Motor neuron (in vitro differentiated cells): ENCODE measurements around the gene TP53BP2. TPM values are rescaled to one million over a fixed set of nuclear protein-coding genes. Genes with fewer than 3 reads are reported as not detected.
A peak's percentile ranks its signal among the peaks of the same experiment; 100 is the strongest.
"Not testable (repeated sequence)": the region's sequence is repeated elsewhere in the genome, so short reads cannot be mapped to it uniquely, and the experiment has no call there.

ENCODE experiments used
- ATAC-seq, 8 experiments: fragments of 200-7000 bp; cut with Tn5 transposase; replicated peaks in 6 of 8; 2 replicates each; pipeline ENCODE4 v1.8.0; 2021; ENCODE audit warnings: mild to moderate bottlenecking in 8 of 8, moderate library complexity in 8 of 8
- H3K27ac ChIP-seq, 2 donors: fragments of 250-450 bp; sonication (Bioruptor Pico); 2 replicates each; pipeline ENCODE4 v1.9.0; 2021; ENCODE audit warnings: antibody characterized with exemption in 2 of 2, mild to moderate bottlenecking in 2 of 2, moderate library complexity in 1 of 2
- H3K4me1 ChIP-seq, 2 donors: fragments of 250-450 bp; sonication (Bioruptor Pico); replicated peaks in 1 of 2; 2 replicates each; pipeline ENCODE4 v1.6.1; 2021; ENCODE audit warnings: antibody characterized with exemption in 2 of 2, mild to moderate bottlenecking in 2 of 2, moderate library complexity in 1 of 2
- H3K4me3 ChIP-seq, 5 donors: fragments of 250-450 bp; sonication (Bioruptor Pico); 2 replicates each; pipeline ENCODE4 v1.9.0; 2021; ENCODE audit warnings: antibody characterized with exemption in 5 of 5, mild to moderate bottlenecking in 5 of 5, moderate library complexity in 4 of 5
- WGBS, 10 experiments: fragments of 450-650 bp; shearing (Covaris generic); methylation state at CpG; one replicate each; pipeline ENCODE4 v1.0.0; 2022; 5-methylcytosine and 5-hydroxymethylcytosine counted together
- in situ Hi-C, 9 experiments: fragments of 400-800 bp; cut with MboI; loops; one replicate each; pipeline ENCODE4 v1.15.0; 2021; ENCODE audit warnings: low sequenced_read_pairs in 9 of 9, low pct_unique_long_range_greater_than_20kb in 2 of 9; ENCODE audit not compliant: unreplicated experiment in 9 of 9
- total RNA-seq, 8 experiments: library from RNA; unstranded; fragments of 300-600 nt; gene quantifications; 2 replicates each; pipeline versions ENCODE4 v1.2.3 to v1.2.4, GENCODE V29; 2022

TP53BP2 gene
- 10 to 100 TPM; 13.1 to 40.2 (median 23.3) TPM for total RNA-seq

DNA sequence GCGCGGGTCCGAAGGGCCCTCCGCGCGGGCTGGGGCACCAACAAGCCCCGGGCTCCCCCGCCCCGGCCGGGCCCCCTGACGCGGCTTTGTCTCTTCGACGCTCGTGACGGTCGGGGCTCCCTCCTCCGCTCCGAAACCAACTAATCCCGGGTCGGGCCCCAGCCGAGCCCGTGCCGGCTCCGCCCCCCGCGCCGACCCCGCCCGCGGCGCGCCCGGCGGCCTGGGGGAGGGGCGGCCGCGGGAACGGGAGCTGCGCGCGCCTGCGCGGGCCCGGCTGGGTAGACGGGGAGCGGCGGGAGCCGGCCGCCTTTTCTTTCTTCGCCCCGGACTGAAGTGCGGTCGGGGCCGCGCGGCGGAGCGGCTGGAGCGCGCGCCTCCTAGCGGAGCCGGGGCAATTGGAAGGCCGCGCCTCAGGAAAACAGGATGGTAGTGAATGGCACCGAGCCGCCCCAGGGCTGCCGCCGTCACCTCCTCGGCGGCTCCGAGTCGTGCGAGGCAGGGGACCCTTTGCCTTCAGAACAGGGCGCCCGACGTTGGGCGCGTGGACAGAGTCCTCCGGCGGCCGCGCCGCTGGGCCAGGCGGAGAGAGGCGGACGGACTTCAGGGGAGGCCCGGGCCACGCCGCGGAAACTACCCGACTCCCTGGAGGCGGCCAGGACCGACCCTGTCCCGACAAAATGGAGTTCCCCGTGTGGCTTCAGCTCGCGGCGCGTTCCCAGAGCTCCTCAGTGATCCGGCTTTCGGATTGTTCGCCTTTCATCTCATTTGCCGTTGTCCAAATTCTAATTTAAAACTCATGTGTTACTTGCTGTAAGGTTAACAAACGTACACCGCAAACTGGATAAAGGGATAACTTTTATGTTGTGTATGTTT, at the start of gene TP53BP2:
Gene TP53BP2, minus strand, starts transcription at position 138 of the 873 bp plus-strand sequence. CDS start 267 bp downstream, outside the sequence.
- ATAC-seq = peak; percentile 78 to 91 (median 89)
- in situ Hi-C loops = no loop called here
- Histone ChIP-seq H3K4me3 (peak within 1 kb of the TSS; percentile 56 to 84 (median 65)), H3K27ac (peak within 1 kb of the TSS; percentile 92 to 97), H3K4me1 (peaks cover 5 to 7% of the 10 kb centered on the region in 2 donors)
- 0 to 8% (median 0%) methylated on average over 1 to 16 of the region's 107 CpGs; no CpG with 5 or more reads in 2 of the 10 experiments for WGBS, 10 experiments

DNA sequence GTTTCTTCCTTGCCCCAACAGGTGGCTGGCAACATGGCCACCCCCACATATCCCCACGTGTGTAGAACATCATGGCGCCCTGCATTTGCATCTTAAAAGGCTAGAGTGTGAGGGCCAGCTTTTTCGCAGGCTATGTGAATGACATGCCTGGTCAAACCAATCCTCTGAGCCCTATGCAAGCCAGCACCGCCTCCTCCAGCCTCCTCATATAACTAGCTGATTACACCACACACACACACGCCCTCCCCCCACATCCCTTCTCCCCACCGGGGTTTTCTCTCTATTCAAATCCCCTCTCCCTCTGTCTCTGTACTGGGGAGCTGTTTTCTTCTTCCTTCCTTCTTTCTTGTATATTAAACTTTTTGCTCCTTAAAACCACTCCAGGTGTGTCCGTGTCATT, 44.7 kb upstream of the TP53BP2 start:
- H3K27ac ChIP-seq, ATAC-seq, in situ Hi-C loops, H3K4me3 ChIP-seq: not testable (repeated sequence)
- H3K4me1 ChIP-seq = peaks cover 17 to 21% of the 10 kb centered on the region in 2 donors
- WGBS, 10 experiments = no CpG with 5 or more reads among the region's 7 CpGs

- H3K27ac ChIP-seq, H3K4me3 ChIP-seq, ATAC-seq, in situ Hi-C loops: not testable (repeated sequence)
- peaks cover 17 to 21% of the 10 kb centered on the region in 2 donors for H3K4me1 ChIP-seq
- WGBS, 10 experiments = no CpG with 5 or more reads among the region's 4 CpGs
Measured at GRCh38 chr1:223889319-223889718, 43.6 kb upstream of the TP53BP2 start.

- WGBS, 10 experiments = 0 to 67% (median 35%) methylated on average over 3 to 12 of the region's 12 CpGs; no CpG with 5 or more reads in 1 of the 10 experiments
- in situ Hi-C loops = no loop called here
- Histone ChIP-seq H3K4me1 (peaks cover 17 to 21% of the 10 kb centered on the region in 2 donors), H3K4me3 (peak overlapping the region in 2 of 5 donors; percentile 3 to 6), H3K27ac (peak overlapping the region; percentile 13 to 45)
- peak; percentile 67 to 99 (median 96) for ATAC-seq
Measured at GRCh38 chr1:223887747-223888418, 42.1 kb upstream of the TP53BP2 start.

- in situ Hi-C loops = no loop called here
- peaks cover 17 to 21% of the 10 kb centered on the region in 2 donors for H3K4me1 ChIP-seq
- no peak overlapping the region for H3K4me3 ChIP-seq
- peak overlapping the region in 1 of 2 donors; percentile 13 for H3K27ac ChIP-seq
- ATAC-seq = no peak
- WGBS, 10 experiments = 58 to 80% (median 69%) methylated on average over 2 to 4 of the region's 4 CpGs; no CpG with 5 or more reads in 3 of the 10 experiments
Measured at GRCh38 chr1:223886516-223886921, 40.8 kb upstream of the TP53BP2 start.

GRCh38 chr1:223885614-223886013, 39.9 kb upstream of the TP53BP2 start:
- ATAC-seq = no peak
- H3K27ac ChIP-seq = no peak overlapping the region
- H3K4me3 ChIP-seq = no peak overlapping the region
- 67 to 100% (median 96%) methylated on average over 1 to 3 of the region's 3 CpGs; no CpG with 5 or more reads in 5 of the 10 experiments for WGBS, 10 experiments
- in situ Hi-C loops = no loop called here
- peaks cover 17 to 21% of the 10 kb centered on the region in 2 donors for H3K4me1 ChIP-seq

- 80 to 100% (median 89%) methylated on average over 1 of the region's 1 CpG; no CpG with 5 or more reads in 3 of the 10 experiments for WGBS, 10 experiments
- ATAC-seq = no peak
- Histone ChIP-seq H3K4me1 (no peaks in the 10 kb centered on the region), H3K27ac (no peak overlapping the region), H3K4me3 (no peak overlapping the region)
- in situ Hi-C loops = no loop called here
Measured at GRCh38 chr1:223878598-223879325, 33.0 kb upstream of the TP53BP2 start.

- in situ Hi-C loops = no loop called here
- ATAC-seq = no peak
- WGBS, 10 experiments = 28 to 100% (median 88%) methylated on average over 1 to 3 of the region's 3 CpGs
- H3K4me1 ChIP-seq = no peaks in the 10 kb centered on the region
- H3K4me3 ChIP-seq = no peak overlapping the region
- no peak overlapping the region for H3K27ac ChIP-seq
Measured at GRCh38 chr1:223877804-223878203, 32.1 kb upstream of the TP53BP2 start.

DNA sequence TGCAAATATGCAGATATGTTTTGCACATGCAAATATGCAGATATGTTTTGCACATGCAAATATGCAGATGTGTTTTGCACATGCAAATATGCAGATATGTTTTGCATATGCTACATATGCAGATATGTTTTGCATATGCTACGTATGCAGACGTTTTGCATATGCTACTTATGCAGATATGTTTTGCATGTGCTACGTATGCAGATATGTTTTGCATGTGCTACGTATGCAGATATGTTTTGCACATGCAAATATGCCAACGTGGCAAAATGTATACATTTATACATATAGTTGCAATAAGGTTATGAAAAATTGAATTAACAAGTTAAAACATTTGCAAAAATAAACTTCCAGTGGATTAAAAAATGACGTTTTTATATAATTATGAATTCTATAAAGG, 30.8 kb upstream of the TP53BP2 start:
- Histone ChIP-seq H3K4me1 (no peaks in the 10 kb centered on the region), H3K27ac (no peak overlapping the region), H3K4me3 (no peak overlapping the region)
- WGBS, 10 experiments = 0 to 85% (median 57%) methylated on average over 1 to 6 of the region's 6 CpGs
- ATAC-seq = peak in 1 of 8 experiments; percentile 83
- in situ Hi-C loops = no loop called here

DNA sequence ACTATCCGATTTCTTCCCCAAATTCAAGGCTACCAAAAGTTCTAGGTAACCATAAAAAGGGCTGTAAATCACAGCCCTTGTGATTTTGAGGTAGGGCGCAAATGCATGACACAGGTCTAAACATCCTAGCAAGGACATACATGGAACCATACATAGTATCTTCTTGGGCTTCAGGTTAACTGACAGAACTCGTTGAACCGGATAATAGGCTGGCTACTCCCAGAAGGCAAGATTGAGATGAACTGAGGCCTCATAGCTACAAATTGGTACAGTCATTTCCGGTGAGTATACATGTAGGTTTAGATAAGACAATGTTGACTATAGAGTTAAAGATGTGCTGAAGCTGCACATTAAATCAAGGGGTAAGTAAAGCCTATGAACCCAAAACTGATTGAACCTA, 27.3 kb upstream of the TP53BP2 start:
- 60 to 99% (median 80%) methylated on average over 1 to 5 of the region's 5 CpGs for WGBS, 10 experiments

DNA sequence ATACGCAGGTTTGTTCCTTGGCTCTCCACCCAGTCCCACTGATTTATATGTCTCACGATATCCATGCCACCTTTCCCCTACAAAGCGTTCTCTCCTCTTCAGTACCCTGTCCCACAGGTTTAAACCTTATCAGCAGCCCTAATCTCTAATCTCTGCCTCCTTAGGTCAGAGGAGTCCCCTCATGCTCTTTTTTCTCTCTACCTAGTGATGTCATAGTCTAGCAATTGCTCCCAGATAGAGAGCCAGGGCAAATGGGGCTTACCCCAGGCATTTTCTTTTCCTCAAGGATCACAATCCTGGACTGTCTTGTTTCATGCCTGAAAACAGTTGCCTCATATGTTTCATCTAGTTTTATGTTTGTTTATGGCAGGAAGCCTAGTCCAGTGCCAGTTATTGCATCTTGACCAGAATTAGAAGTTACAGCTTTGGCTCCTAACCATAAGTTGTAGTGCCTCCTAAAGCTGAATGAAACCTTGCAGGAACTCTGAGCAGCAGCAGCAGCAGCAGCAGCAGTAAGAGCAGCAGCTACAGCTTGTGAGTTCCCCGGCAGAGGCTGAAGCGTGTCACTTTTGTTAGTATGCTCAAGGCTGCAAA, 26.7 kb upstream of the TP53BP2 start:
- no peak overlapping the region for H3K27ac ChIP-seq
- no peak overlapping the region for H3K4me3 ChIP-seq
- WGBS, 10 experiments = 26 to 94% (median 86%) methylated on average over 2 to 5 of the region's 5 CpGs
- no peak for ATAC-seq
- H3K4me1 ChIP-seq = peaks cover 4 to 6% of the 10 kb centered on the region in 2 donors
- in situ Hi-C loops = no loop called here

More for the DNA sequence above, 27.3 kb upstream of the TP53BP2 start:
- H3K27ac ChIP-seq = no peak overlapping the region
- in situ Hi-C loops = no loop called here
- H3K4me3 ChIP-seq = no peak overlapping the region
- peaks cover 4 to 6% of the 10 kb centered on the region in 2 donors for H3K4me1 ChIP-seq
- no peak for ATAC-seq
